Ectodermal cell (in vitro differentiated cells): ENCODE results near the gene CACNG5.
"Not testable (repeated sequence)": the region's sequence is repeated elsewhere in the genome, so short reads cannot be mapped to it uniquely, and the experiment has no call there.

Experiments
- H3K27ac ChIP-seq: 2 replicates; pipeline ENCODE4 v1.7.0; 2013; ENCODE audit warnings: mild to moderate bottlenecking, low read depth, low read length; ENCODE audit not compliant: insufficient read depth, poor library complexity, severe bottlenecking
- H3K27me3 ChIP-seq: 2 replicates; pipeline ENCODE4 v1.7.0; 2013; ENCODE audit warnings: mild to moderate bottlenecking, low read length; ENCODE audit not compliant: insufficient read depth, control insufficient read depth, poor library complexity, severe bottlenecking
- H3K36me3 ChIP-seq: one replicate; pipeline ENCODE4 v1.7.0; 2013; ENCODE audit warnings: low read length; ENCODE audit not compliant: control insufficient read depth, insufficient read depth
- H3K4me1 ChIP-seq: one replicate; pipeline ENCODE4 v1.7.0; 2013; ENCODE audit warnings: low read length; ENCODE audit not compliant: control insufficient read depth, insufficient read depth
- H3K4me3 ChIP-seq: 2 replicates; pipeline ENCODE4 v1.7.0; 2013; ENCODE audit warnings: low read depth, low read length, control low read depth; ENCODE audit not compliant: insufficient read depth
- H3K9me3 ChIP-seq: 2 replicates; pipeline ENCODE4 v1.7.0; 2013; ENCODE audit warnings: mild to moderate bottlenecking, low read length, moderate library complexity; ENCODE audit not compliant: control insufficient read depth
- WGBS, 2 experiments: methylation state at CpG; one replicate each; pipeline ENCODE4 v1.1.7; 2013; ENCODE audit warnings: missing lambda C conversion rate in 2 of 2; 5-methylcytosine and 5-hydroxymethylcytosine counted together

The CACNG5 gene

GRCh38 chr17:66898536-66898935 is 63.6 kb downstream of the CACNG5 start:
- Histone ChIP-seq H3K4me3 (no peak overlapping the region), H3K27ac (no peak overlapping the region), H3K9me3 (no peaks in the 10 kb centered on the region), H3K27me3 (no peaks in the 10 kb centered on the region), H3K4me1 (no peaks in the 10 kb centered on the region), H3K36me3 (no peaks in the 10 kb centered on the region)
- 90 to 92% methylated on average over 10 of the region's 10 CpGs for WGBS, 2 experiments

- Histone ChIP-seq H3K27me3 (no peaks in the 10 kb centered on the region), H3K36me3 (no peaks in the 10 kb centered on the region)
- WGBS, 2 experiments, result 89 to 90% methylated on average over 9 of the region's 9 CpGs
Observed at GRCh38 chr17:66900126-66901010, 65.5 kb downstream of the CACNG5 start.

DNA sequence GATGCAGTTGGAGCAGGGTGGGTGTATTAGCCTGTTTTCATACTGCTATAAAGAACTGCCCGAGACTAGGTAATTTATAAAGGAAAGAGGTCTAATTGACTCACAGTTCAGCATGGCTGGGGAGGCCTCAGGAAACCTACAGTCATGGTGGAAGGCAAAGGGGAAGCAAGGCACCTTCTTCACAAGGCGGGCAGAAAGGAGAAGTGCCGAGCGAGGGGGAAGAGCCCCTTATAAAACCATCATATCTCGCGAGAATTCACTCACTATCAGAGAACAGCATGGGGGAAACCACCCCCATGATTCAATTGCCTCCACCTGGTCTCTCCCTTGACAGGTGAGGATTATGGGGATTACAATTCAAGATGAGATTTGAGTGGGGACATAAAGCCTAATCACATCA is 68.4 kb downstream of the CACNG5 start:
- H3K9me3 ChIP-seq, H3K4me1 ChIP-seq, H3K36me3 ChIP-seq, H3K4me3 ChIP-seq, H3K27ac ChIP-seq, H3K27me3 ChIP-seq: not testable (repeated sequence)
- 92 to 97% methylated on average over 6 of the region's 6 CpGs for WGBS, 2 experiments

More at GRCh38 chr17:66900126-66901010, 65.5 kb downstream of the CACNG5 start:
- Histone ChIP-seq H3K9me3 (no peaks in the 10 kb centered on the region), H3K4me3 (no peak overlapping the region), H3K4me1 (no peaks in the 10 kb centered on the region), H3K27ac (no peak overlapping the region)

- Histone ChIP-seq H3K27me3 (no peaks in the 10 kb centered on the region), H3K4me3 (no peak overlapping the region), H3K9me3 (no peaks in the 10 kb centered on the region), H3K4me1 (no peaks in the 10 kb centered on the region), H3K36me3 (no peaks in the 10 kb centered on the region), H3K27ac (no peak overlapping the region)
- 88 to 93% methylated on average over 10 of the region's 10 CpGs for WGBS, 2 experiments
Observed at GRCh38 chr17:66903781-66904180, 68.9 kb downstream of the CACNG5 start.

DNA sequence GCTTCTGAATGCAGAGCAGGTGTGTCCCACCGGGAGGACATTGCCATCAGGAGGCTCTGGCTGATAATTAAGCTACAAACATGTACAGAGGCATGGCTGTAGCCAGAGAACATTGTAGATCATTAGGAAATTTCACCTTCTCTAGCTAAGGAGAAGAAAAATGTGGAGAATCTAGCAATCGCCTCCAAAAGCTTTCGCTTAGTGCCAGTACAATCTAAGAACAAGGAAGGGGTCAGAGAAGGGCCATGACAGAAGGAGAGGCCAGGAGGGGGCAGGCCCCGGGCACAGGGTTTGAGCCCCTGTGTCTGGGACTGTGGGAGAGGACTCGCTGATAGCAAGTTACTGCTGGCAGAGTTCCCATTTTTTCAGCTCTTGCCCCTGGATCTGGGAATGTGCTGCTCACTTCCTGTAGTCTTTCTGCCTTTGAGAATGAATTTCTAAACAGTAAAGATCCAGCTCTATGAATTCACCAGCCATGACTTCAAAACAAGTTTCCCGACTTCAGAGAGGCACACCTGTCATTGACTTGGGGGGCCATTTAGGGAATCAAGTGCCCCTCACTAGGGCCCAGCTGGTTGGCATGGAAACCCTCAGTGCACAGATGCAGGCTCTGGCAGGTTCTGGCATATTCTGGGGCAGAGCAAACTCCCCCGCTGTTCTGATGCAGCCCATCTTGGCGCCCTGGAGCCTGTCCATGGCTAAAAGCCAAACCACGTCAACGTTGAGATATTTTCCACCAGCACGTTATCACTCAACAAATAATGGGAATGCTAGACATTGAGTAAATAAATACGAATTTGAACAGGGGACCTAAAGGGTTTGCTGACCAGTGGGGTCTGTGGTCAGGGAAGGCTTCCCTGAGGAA is 70.1 kb downstream of the CACNG5 start:
- Histone ChIP-seq H3K4me1 (no peaks in the 10 kb centered on the region), H3K9me3 (no peaks in the 10 kb centered on the region), H3K27ac (no peak overlapping the region), H3K4me3 (no peak overlapping the region), H3K27me3 (no peaks in the 10 kb centered on the region), H3K36me3 (no peaks in the 10 kb centered on the region)
- WGBS, 2 experiments, result 93 to 94% methylated on average over 12 of the region's 12 CpGs

GRCh38 chr17:66906321-66907278 is 71.7 kb downstream of the CACNG5 start:
- no peak overlapping the region for H3K27ac ChIP-seq
- H3K4me1 ChIP-seq, result no peaks in the 10 kb centered on the region
- 57 to 59% methylated on average over 20 of the region's 20 CpGs for WGBS, 2 experiments
- no peaks in the 10 kb centered on the region for H3K27me3 ChIP-seq
- no peaks in the 10 kb centered on the region for H3K36me3 ChIP-seq
- H3K4me3 ChIP-seq, result no peak overlapping the region
- no peaks in the 10 kb centered on the region for H3K9me3 ChIP-seq

DNA sequence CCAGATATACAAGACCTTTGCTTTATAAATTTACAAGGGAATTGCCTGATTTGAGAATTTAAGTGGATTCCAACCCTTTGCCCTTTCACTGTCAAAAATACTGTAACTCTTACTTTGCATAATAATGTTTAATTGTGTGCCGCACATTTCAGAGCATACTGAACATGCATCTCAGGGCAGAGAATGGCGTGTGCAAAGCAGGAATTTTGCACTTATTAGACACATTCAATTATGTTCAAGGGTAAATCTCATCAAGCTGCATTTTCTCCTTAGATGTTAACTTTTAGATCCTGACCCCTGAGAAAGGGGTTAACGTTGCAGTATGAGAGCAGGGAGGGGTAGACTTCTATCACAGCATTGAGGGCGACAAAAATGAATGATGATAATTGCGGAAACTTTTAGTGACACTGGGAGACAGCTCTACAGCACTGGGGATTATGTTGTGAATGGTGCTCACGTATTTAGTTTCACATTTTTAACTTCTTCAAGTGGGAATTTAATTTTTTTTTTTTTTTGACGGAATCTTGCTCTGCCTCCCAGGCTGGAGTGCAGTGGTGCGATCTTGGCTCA is 75.0 kb downstream of the CACNG5 start:
- H3K4me3 ChIP-seq, result no peak overlapping the region
- WGBS, 2 experiments, result 86 to 92% methylated on average over 8 of the region's 8 CpGs
- no peaks in the 10 kb centered on the region for H3K36me3 ChIP-seq
- no peak overlapping the region for H3K27ac ChIP-seq
- H3K4me1 ChIP-seq, result no peaks in the 10 kb centered on the region
- no peaks in the 10 kb centered on the region for H3K27me3 ChIP-seq
- no peaks in the 10 kb centered on the region for H3K9me3 ChIP-seq

- no peaks in the 10 kb centered on the region for H3K9me3 ChIP-seq
- no peak overlapping the region for H3K27ac ChIP-seq
- 95% methylated on average over 18 of the region's 18 CpGs for WGBS, 2 experiments
- no peaks in the 10 kb centered on the region for H3K27me3 ChIP-seq
- H3K4me3 ChIP-seq, result no peak overlapping the region
- no peaks in the 10 kb centered on the region for H3K4me1 ChIP-seq
- H3K36me3 ChIP-seq, result no peaks in the 10 kb centered on the region
Observed at GRCh38 chr17:66910651-66911285, 75.9 kb downstream of the CACNG5 start.

- 84% methylated on average over 7 of the region's 7 CpGs for WGBS, 2 experiments
- no peaks in the 10 kb centered on the region for H3K9me3 ChIP-seq
- H3K27me3 ChIP-seq, result no peaks in the 10 kb centered on the region
Observed at GRCh38 chr17:66915204-66915611, 80.3 kb downstream of the CACNG5 start.

More at GRCh38 chr17:66915204-66915611, 80.3 kb downstream of the CACNG5 start:
- Histone ChIP-seq H3K27ac (no peak overlapping the region), H3K4me3 (no peak overlapping the region), H3K4me1 (no peaks in the 10 kb centered on the region), H3K36me3 (no peaks in the 10 kb centered on the region)
